HepG2 (cell line): ENCODE results near the gene VWA1. TPM values are rescaled to one million over a fixed set of nuclear protein-coding genes. Genes with fewer than 3 reads are reported as not detected.

ENCODE experiments used
- HDAC1 ChIP-seq: sonication (generic); formaldehyde crosslinking; IDR thresholded peaks from 2 replicates; pipeline ENCODE4 v1.5.1; 2020; ENCODE audit warnings: mild to moderate bottlenecking, missing genetic modification reagents
- NFYB ChIP-seq: sonication (generic); formaldehyde crosslinking; IDR thresholded peaks from 2 replicates; pipeline ENCODE4 v1.4.0; 2020; ENCODE audit warnings: missing genetic modification reagents
- NR0B2 ChIP-seq: sonication (generic); formaldehyde crosslinking; IDR thresholded peaks from 2 replicates; pipeline ENCODE4 v1.4.0; 2020; ENCODE audit warnings: mild to moderate bottlenecking, missing genetic modification reagents
- RFXAP ChIP-seq: sonication (generic); formaldehyde crosslinking; IDR thresholded peaks from 2 replicates; pipeline ENCODE4 v1.4.0; 2020; ENCODE audit warnings: missing genetic modification reagents, borderline replicate concordance
- SIX4 ChIP-seq: sonication (generic); formaldehyde crosslinking; IDR thresholded peaks from 2 replicates; pipeline ENCODE4 v1.4.0; 2020; ENCODE audit warnings: missing genetic modification reagents
- U2AF2 ChIP-seq: fragments of 200-400 bp; formaldehyde crosslinking; IDR thresholded peaks from 2 replicates; pipeline ENCODE4 v1.6.1; 2017; ENCODE audit warnings: low read depth, mild to moderate bottlenecking, low read length
- ZFP91 ChIP-seq: sonication (generic); formaldehyde crosslinking; IDR thresholded peaks from 2 replicates; pipeline ENCODE4 v1.9.0; 2022; ENCODE audit warnings: missing genetic modification reagents, mild to moderate bottlenecking, borderline replicate concordance
- ZFYVE20 ChIP-seq: sonication (generic); formaldehyde crosslinking; IDR thresholded peaks from 2 replicates; pipeline ENCODE4 v1.8.0; 2023; ENCODE audit warnings: low read depth, mild to moderate bottlenecking, moderate library complexity, missing genetic modification reagents, borderline replicate concordance
- ZHX1 ChIP-seq: sonication (generic); formaldehyde crosslinking; IDR thresholded peaks from 2 replicates; pipeline ENCODE4 v1.8.1; 2022; ENCODE audit warnings: low read depth, mild to moderate bottlenecking, missing genetic modification reagents
- ZNF350 ChIP-seq: sonication (generic); formaldehyde crosslinking; IDR thresholded peaks from 2 replicates; pipeline ENCODE4 v1.4.0; 2020; ENCODE audit warnings: mild to moderate bottlenecking, low read depth, missing genetic modification reagents, borderline replicate concordance
- ZNF574 ChIP-seq: sonication (generic); formaldehyde crosslinking; IDR thresholded peaks from 2 replicates; pipeline ENCODE4 v1.4.0; 2020; ENCODE audit warnings: missing genetic modification reagents
- ZNF710 ChIP-seq: sonication (generic); formaldehyde crosslinking; IDR thresholded peaks from 2 replicates; pipeline ENCODE4 v1.5.0; 2020; ENCODE audit warnings: mild to moderate bottlenecking, missing genetic modification reagents, borderline replicate concordance
- ZNF749 ChIP-seq: sonication (generic); formaldehyde crosslinking; IDR thresholded peaks from 2 replicates; pipeline ENCODE4 v1.8.0; 2022; ENCODE audit warnings: mild to moderate bottlenecking, missing genetic modification reagents, moderate library complexity, borderline replicate concordance
- ZNF768 ChIP-seq: sonication (generic); formaldehyde crosslinking; IDR thresholded peaks from 2 replicates; pipeline ENCODE4 v1.4.0; 2020; ENCODE audit warnings: missing genetic modification reagents
- ZSCAN9 ChIP-seq: IDR thresholded peaks from 2 replicates; pipeline ENCODE4 v1.6.1; 2016; ENCODE audit warnings: borderline replicate concordance
- polyA plus RNA-seq, 8 experiments: library from polyadenylated mRNA; depleted of rRNA in 3 of 8; stranded (reverse) in 7 of 8; unstranded in 1 of 8; fragments of >200 nt; fragmentation: Illumina TruSeq in 4 of 8; extraction: Trizol in 4 of 8; gene quantifications; 2 replicates each; pipeline versions ENCODE4 v1.2.1 to v1.2.3, GENCODE V29; 2011 to 2016; ENCODE audit warnings: low read depth in 4 of 8, missing spikeins in 1 of 8, mixed read lengths in 1 of 8; ENCODE audit not compliant: insufficient read depth in 1 of 8
- total RNA-seq, 5 experiments: library from RNA; depleted of rRNA; stranded (reverse); fragments of >200 nt; fragmentation: Illumina TruSeq; extraction: Trizol; gene quantifications; 2 replicates each; pipeline ENCODE4 v1.2.3, GENCODE V29; 2016; ENCODE audit warnings: low read depth in 1 of 5

The VWA1 gene
- total and polyA plus RNA-seq, 2 of the 13 experiments (the other 11 are each of a cell fraction or from before 2014, with no cell fraction given), result 40.9 to 57.5 TPM

- TF ChIP-seq ZFP91 (CRISPR knock-in tag), result peak; percentile 73
- TF ChIP-seq RFXAP (CRISPR knock-in tag), result 0 out of 2 replicates have a peak, but pooled peaks have one; percentile 15
- 0 out of 2 replicates have a peak, but pooled peaks have one; percentile 32 for TF ChIP-seq NFYB (CRISPR knock-in tag)
- TF ChIP-seq NR0B2 (CRISPR knock-in tag), result peak; percentile 94
- TF ChIP-seq ZNF350 (CRISPR knock-in tag), result peak; percentile 86
- TF ChIP-seq ZNF710 (CRISPR knock-in tag), result peak; percentile 71; the same call in 1 of the 2 replicates
- 0 out of 2 replicates have a peak, but pooled peaks have one; percentile 41 for TF ChIP-seq ZNF768 (CRISPR knock-in tag)
- TF ChIP-seq ZNF749 (CRISPR knock-in tag), result no peak; the same call in 1 of the 2 replicates
- peak; percentile 96 for TF ChIP-seq ZNF574 (CRISPR knock-in tag)
- TF ChIP-seq ZFYVE20 (CRISPR knock-in tag), result 0 out of 2 replicates have a peak, but pooled peaks have one; percentile 74
- TF ChIP-seq ZHX1 (CRISPR knock-in tag), result peak; percentile 79; the same call in 1 of the 2 replicates
- peak; percentile 73 for TF ChIP-seq SIX4
- 0 out of 2 replicates have a peak, but pooled peaks have one; percentile 46 for TF ChIP-seq U2AF2
- TF ChIP-seq ZSCAN9 (CRISPR knock-in tag), result peak; percentile 43; the same call in 1 of the 2 replicates
- peak; percentile 97 for TF ChIP-seq HDAC1 (CRISPR knock-in tag)
These were observed 28.5 kb upstream of the VWA1 start, which contains the start of gene MRPL20 (continued) for GRCh38 chr1:1406821-1407635.
